ENCODE measurements around the gene RHBDF2. TPM values are rescaled to one million over a fixed set of nuclear protein-coding genes. Genes with fewer than 3 reads are reported as not detected.

The RHBDF2 gene
- total RNA-seq, 2 experiments from 2014 or later = 144 to 173 TPM

DNA sequence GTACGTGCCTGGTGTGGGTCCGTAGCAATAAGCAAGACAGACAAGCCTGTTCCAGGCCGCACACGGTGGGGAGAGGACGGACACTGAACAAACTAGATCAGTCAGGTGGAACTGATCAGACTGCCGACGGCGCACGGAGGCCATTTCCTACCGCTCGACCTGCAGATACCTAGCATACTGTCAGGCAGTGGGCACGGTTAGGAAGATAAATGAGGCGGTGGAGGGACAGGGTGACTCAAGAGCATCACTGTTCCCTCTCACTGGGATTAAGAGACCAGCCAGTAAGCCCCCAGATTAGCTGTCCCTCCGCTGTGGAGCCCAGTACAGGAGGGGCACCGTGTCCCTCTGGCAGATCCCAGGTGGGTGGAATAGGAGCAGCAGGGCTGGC is 29.0 kb downstream of the RHBDF2 start:
- no TSS peak for BruUV-seq (replicated peaks)
- Histone ChIP-seq H3K27ac (ENCODE audit: low read depth, low read length, poor library complexity, severe bottlenecking) (no peak overlapping the region), H2AFZ (ENCODE audit: low read length) (no peak overlapping the region), H3K36me3 (ENCODE audit: insufficient read depth, low read length) (peaks cover 80% of the 10 kb centered on the region), H3K9me2 (ENCODE audit: insufficient read depth, low read length) (no peaks in the 10 kb centered on the region), H4K20me1 (ENCODE audit: insufficient read depth, low read length) (no peaks in the 10 kb centered on the region), H3K79me2 (ENCODE audit: insufficient read depth, low read depth, low read length) (no peaks in the 10 kb centered on the region), H3K9me3 (ENCODE audit: low read length) (no peaks in the 10 kb centered on the region), H3K4me3 (ENCODE audit: low read depth, low read length, poor library complexity, severe bottlenecking) (no peak overlapping the region), H3K4me1 (ENCODE audit: insufficient read depth, low read length, poor library complexity, severe bottlenecking) (peaks cover 17% of the 10 kb centered on the region), H3K4me2 (ENCODE audit: low read length) (no peak overlapping the region)
- ChIA-PET CTCF (ENCODE audit: unreplicated experiment) (interaction anchor here (1.5 kb wide), 1 partner anchor 31 kb away, joined by 3 read pairs; no protein-coding TSS in a partner anchor), POLR2A (no interaction called here)
- intact Hi-C loops (cut with micrococcal nuclease; ENCODE audit: unreplicated experiment) = no loop called here
- no peak for DNase-seq (ENCODE audit: low spot score)
- TF ChIP-seq CTCF (conservative IDR thresholded peaks at IDR 0.05; ENCODE audit: low read length) (no peak), EZH2phosphoT487 (IDR thresholded peaks at IDR 0.05; ENCODE audit: borderline replicate concordance, low read depth, low read length) (no peak)

GRCh38 chr17:76471498-76472257 is 29.5 kb downstream of the RHBDF2 start:
- no peak overlapping the region for H3K4me2 ChIP-seq (ENCODE audit: low read length)
- H3K4me1 ChIP-seq (ENCODE audit: insufficient read depth, low read length, poor library complexity, severe bottlenecking) = peaks cover 23% of the 10 kb centered on the region
- no peaks in the 10 kb centered on the region for H3K9me3 ChIP-seq (ENCODE audit: low read length)
- DNase-seq (ENCODE audit: low spot score) = no peak
- intact Hi-C loops (cut with micrococcal nuclease; ENCODE audit: unreplicated experiment) = no loop called here
- TF ChIP-seq CTCF (conservative IDR thresholded peaks at IDR 0.05; ENCODE audit: low read length) = no peak
- no peak for TF ChIP-seq EZH2phosphoT487 (IDR thresholded peaks at IDR 0.05; ENCODE audit: borderline replicate concordance, low read depth, low read length)
- H2AFZ ChIP-seq (ENCODE audit: low read length) = no peak overlapping the region
- H3K4me3 ChIP-seq (ENCODE audit: low read depth, low read length, poor library complexity, severe bottlenecking) = no peak overlapping the region
- H4K20me1 ChIP-seq (ENCODE audit: insufficient read depth, low read length) = no peaks in the 10 kb centered on the region
- ChIA-PET CTCF (ENCODE audit: unreplicated experiment) (no interaction called here), POLR2A (no interaction called here)
- H3K9me2 ChIP-seq (ENCODE audit: insufficient read depth, low read length) = no peaks in the 10 kb centered on the region
- BruUV-seq (replicated peaks) = no TSS peak
- H3K79me2 ChIP-seq (ENCODE audit: insufficient read depth, low read depth, low read length) = no peaks in the 10 kb centered on the region
- H3K27ac ChIP-seq (ENCODE audit: low read depth, low read length, poor library complexity, severe bottlenecking) = no peak overlapping the region
- peaks cover 74% of the 10 kb centered on the region for H3K36me3 ChIP-seq (ENCODE audit: insufficient read depth, low read length)

DNA sequence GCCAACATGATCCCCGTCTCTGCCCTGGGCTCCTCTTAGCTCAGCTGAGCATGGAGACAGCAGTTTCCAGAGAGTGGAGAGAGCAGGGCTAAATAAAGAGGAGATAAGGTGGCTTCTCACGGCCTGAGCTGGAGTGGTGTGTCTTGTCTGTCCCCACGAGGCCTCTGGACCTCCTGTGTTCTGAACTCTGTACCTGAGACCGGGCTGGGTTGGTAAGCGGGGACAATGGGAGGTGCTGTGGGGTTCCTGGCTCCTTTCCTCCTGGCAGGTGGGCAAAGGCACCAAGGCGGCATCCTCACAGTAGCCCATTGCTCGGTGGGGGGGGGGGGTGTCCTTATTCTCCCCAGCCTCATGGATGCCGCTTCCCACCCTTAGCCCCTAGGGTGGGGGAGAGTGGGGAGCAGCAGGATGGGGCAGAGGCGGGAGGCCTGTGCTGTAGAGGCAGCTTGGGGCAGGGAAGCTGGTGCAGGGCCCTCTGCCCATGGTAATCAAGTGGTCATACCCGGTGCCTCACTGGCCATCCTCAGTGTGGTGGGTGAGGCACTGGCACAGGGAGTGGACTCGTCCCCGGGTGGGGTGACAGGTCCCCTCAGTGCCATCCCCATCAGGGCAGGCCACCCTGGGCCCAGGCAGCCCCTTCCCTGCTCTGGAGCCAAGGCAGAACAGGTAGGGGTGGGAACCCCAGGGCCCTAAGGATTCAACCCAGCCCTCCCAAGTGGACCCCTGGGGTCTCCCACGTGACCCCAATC is 31.1 kb downstream of the RHBDF2 start:
- no peak overlapping the region for H3K27ac ChIP-seq (ENCODE audit: low read depth, low read length, poor library complexity, severe bottlenecking)
- BruUV-seq (replicated peaks) = no TSS peak
- peaks cover 62% of the 10 kb centered on the region for H3K36me3 ChIP-seq (ENCODE audit: insufficient read depth, low read length)
- no peak overlapping the region for H3K4me2 ChIP-seq (ENCODE audit: low read length)
- H3K4me3 ChIP-seq (ENCODE audit: low read depth, low read length, poor library complexity, severe bottlenecking) = no peak overlapping the region
- DNase-seq (ENCODE audit: low spot score) = no peak
- H3K4me1 ChIP-seq (ENCODE audit: insufficient read depth, low read length, poor library complexity, severe bottlenecking) = peaks cover 35% of the 10 kb centered on the region
- no peaks in the 10 kb centered on the region for H3K9me2 ChIP-seq (ENCODE audit: insufficient read depth, low read length)
- no peak overlapping the region for H2AFZ ChIP-seq (ENCODE audit: low read length)
- ChIA-PET POLR2A (no interaction called here), CTCF (ENCODE audit: unreplicated experiment) (no interaction called here)
- H3K9me3 ChIP-seq (ENCODE audit: low read length) = no peaks in the 10 kb centered on the region
- intact Hi-C loops (cut with micrococcal nuclease; ENCODE audit: unreplicated experiment) = no loop called here
- H3K79me2 ChIP-seq (ENCODE audit: insufficient read depth, low read depth, low read length) = no peaks in the 10 kb centered on the region
- no peak for TF ChIP-seq EZH2phosphoT487 (IDR thresholded peaks at IDR 0.05; ENCODE audit: borderline replicate concordance, low read depth, low read length)
- no peak for TF ChIP-seq CTCF (conservative IDR thresholded peaks at IDR 0.05; ENCODE audit: low read length)
- H4K20me1 ChIP-seq (ENCODE audit: insufficient read depth, low read length) = no peaks in the 10 kb centered on the region
